GM19238 (cell line): ENCODE data around the gene PTX3.

ENCODE experiments used
- DNase-seq: peaks from one replicate; pipeline ENCODE4 v3.0.0; 2011; ENCODE audit warnings: low spot score; ENCODE audit not compliant: insufficient read length

The PTX3 gene

DNA sequence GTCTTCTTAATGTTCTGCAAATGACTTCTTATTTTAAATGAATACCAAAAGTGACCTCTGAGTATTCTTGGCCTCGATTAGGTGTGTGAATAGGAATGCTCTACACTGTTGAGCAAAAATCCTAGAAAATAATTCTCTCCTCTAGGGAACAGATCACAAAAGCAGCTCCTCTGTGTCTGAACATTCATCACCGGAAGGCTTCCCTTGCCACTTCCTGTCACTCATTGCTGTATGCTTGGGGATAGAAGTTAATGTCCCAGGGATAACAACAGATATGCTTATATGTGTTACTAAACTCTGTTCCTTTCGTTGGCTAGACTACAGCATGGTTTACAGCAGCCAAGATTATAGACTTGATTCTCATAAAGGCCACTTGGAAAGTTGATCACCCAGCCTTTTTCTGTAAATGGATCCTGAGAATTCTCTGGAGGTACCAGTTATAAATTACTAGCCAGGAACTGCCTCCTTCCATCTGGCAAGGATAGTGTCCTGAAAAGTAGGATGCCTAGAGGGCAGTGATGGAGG is 16.0 kb upstream of the PTX3 start:
- no peak for DNase-seq

DNA sequence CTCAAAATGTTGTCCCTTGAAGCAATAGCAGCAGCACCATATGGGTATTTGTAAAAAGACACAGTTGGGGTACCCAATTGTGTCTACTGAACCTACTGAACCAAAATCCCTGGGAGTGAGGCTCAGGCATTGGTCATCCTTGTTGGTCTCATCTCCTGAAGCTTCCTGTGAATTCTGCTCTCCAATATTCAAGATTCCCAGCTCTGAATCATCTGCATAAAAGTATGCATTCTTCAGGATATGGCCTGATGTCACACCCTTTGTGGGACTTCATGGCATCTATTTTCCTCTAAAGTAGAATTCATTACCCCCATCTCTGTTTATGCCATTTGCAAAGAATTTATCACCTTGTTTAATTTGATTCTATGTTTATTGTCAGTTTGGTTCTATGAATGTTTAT is 13.3 kb upstream of the PTX3 start:
- DNase-seq: no peak

DNA sequence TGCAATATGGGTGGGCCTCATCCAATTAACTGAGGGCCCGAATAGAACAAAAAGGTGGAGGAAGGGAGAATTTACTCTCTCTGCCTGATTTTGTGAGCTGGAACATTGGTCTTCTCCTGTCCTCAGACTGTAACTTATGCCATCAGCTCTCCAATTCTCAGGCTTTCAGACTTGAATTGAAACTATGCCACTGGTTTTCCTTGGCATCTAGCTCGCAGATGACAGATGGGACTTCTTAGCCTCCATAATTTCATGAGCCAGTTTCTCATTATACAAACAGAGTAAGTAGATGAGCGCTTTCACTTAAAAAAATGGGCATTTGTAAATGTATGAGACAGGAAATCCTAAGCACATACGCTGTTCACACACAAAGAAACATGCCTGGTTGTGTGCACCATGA is 8.7 kb upstream of the PTX3 start:
- no peak for DNase-seq

DNA sequence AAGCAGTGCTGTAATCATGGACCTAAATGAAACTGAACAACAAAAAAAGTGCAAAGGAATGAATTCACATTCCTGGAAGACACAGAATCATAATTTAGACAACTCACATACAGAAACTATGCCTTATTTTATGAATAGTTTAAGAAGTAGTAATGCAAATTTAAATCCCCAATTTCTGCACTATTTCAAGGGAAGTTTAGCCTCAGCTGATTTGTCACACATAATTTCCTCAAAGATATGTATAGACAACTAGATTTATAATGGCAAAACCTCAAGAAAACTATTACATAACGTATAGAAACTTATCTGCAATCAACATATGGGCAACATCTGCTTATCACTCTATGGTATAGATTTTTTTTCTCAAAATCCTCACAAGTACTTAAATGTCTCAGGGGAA is 7.8 kb upstream of the PTX3 start:
- DNase-seq: no peak

DNA sequence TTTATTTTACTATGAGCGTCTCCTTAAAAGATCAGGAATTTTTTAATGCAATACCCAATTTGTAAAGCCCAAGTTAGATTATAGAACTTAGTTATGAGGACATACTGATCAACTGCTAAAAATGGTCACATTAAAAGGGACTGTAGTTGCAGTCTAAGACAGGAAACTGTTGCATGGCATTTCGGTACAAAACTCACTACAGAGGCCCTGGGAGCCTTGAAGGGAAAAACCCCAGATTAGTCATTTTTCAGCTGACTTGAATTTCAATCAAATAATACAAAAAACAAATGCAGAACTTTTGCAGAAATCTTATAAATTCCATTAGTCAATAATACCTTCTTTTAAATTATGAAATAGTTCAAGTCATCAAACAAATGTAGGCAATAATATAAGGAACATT is 6.9 kb upstream of the PTX3 start:
- no peak for DNase-seq

- DNase-seq: no peak
These were observed 1.6 kb downstream of the PTX3 start for GRCh38 chr3:157438194-157438730.

- no peak for DNase-seq
These were observed 4.5 kb downstream of the PTX3 start for GRCh38 chr3:157441102-157441624.

GRCh38 chr3:157442729-157443128 is 6.1 kb downstream of the PTX3 start:
- no peak for DNase-seq

DNA sequence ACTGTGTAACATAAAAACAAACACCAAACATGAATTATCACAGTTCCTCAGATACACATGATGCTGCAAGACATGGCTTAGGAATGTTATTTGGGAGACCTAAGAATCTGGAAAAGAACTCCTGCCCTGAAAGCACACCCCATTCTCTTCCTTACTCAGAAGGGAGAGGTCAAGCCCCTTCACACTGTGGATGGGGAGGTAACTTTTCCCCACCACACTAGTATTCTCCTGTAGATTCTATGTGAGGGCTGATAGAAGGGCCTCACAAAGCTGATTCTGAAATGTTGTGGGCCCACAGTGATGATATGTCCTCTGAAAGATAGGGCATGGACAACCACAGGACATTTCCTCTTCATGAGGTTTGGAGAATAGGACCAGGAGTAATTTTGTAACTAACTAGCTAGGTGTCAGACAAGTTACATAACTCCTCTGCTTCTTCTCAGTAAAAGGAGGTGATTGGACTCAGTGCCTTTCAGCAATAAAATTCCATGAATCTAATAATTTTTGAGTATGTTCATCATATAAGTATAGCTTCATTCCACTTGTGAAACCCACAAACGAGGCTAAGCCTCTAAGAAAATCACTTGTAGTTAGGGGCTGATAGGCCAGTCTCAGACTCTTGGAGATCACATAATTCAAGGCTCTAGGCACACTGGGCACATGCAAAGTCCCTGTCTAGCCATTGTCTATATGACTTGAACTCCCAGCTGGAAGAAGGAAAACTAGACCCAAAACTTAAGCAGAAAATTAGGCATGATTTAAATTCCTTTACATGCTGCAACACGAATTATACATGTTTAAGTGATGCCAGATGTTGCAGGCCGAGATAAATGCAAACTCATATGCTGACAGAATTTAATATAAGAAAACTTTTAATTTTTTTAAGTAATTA is 7.5 kb downstream of the PTX3 start:
- no peak for DNase-seq

- no peak for DNase-seq
These were observed 8.1 kb downstream of the PTX3 start for GRCh38 chr3:157444797-157445184.

DNA sequence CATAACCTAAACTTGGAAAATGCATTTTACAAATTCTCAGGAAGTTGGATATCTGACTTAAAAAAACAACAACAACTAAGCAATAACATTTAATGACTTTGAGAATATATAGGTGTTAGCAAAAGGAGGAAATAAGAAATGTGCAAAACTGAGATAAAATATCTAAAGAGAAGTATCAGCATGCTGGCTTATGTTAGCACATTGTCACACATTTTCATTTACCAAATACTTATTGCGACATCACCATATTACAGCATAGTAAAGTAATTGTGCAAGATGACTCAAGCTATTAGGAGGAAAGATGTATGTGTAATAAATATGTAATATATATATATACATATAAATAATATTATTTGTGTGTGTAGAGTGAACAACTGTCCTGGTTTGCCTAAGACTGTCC is 9.2 kb downstream of the PTX3 start:
- DNase-seq: no peak

GRCh38 chr3:157447026-157447694 is 10.5 kb downstream of the PTX3 start:
- no peak for DNase-seq

GRCh38 chr3:157452097-157452496 is 15.4 kb downstream of the PTX3 start:
- no peak for DNase-seq

DNA sequence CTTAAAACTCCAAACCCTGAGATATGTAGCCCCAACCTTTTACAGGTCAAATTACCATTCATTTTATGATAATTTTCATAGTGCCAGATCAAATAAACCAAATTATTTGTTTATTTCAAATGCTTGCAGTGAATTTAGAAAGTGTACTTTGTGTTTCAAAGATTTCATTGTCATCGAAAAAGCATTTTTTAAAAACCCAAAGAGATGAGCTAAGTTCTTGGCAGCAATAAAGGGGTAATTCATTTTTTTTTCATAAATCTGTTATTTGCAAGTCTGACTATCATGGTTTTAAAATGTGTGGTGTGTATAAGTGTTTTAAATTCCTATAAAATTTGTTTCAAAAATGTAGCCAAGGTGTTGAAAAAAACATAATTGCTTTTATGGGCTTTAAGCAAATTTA is 17.2 kb downstream of the PTX3 start:
- no peak for DNase-seq

DNA sequence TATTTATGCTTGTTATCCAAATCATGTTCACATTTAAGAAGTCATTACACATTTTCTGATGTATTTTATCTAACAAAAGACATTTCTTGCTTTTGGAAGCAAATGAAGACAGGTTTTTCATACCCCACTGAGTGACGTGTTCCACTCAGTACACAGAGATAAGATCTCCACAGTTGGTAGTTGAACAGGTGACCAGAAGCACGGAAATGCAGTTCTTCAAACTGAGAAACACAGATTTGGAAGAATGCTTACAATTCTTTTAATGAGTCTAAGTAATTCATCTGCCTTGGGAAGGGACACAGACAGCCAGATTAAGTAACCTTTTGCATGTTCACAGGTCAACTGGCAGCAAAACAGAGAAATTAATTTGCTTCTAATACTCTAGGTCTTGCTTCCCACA is 23.1 kb downstream of the PTX3 start:
- no peak for DNase-seq

DNA sequence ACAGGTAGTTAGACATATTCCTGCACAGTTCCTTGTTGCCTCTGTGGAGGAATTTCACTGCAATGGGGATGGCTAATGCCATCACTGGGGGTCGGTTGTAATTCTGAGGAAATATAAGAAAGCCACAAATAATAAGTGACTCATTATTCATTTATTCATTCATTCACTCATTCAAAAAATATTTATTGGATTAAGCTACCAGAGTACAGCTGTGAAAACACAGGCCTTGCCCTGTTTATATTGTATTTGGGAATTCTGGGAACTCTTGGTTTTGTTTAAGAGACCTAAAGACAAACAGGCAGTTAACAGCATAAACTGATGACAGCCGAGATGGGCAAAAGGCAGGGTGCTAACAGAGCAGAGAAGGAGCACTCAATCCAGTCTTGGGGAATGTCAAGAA is 23.6 kb downstream of the PTX3 start:
- DNase-seq: no peak

GRCh38 chr3:157463816-157464215 is 27.2 kb downstream of the PTX3 start:
- DNase-seq: no peak

- DNase-seq: no peak
These were observed 27.7 kb downstream of the PTX3 start for GRCh38 chr3:157464321-157464720.

GRCh38 chr3:157465741-157466140 is 29.1 kb downstream of the PTX3 start:
- no peak for DNase-seq

GRCh38 chr3:157467200-157467599 is 30.6 kb downstream of the PTX3 start:
- DNase-seq: no peak

DNA sequence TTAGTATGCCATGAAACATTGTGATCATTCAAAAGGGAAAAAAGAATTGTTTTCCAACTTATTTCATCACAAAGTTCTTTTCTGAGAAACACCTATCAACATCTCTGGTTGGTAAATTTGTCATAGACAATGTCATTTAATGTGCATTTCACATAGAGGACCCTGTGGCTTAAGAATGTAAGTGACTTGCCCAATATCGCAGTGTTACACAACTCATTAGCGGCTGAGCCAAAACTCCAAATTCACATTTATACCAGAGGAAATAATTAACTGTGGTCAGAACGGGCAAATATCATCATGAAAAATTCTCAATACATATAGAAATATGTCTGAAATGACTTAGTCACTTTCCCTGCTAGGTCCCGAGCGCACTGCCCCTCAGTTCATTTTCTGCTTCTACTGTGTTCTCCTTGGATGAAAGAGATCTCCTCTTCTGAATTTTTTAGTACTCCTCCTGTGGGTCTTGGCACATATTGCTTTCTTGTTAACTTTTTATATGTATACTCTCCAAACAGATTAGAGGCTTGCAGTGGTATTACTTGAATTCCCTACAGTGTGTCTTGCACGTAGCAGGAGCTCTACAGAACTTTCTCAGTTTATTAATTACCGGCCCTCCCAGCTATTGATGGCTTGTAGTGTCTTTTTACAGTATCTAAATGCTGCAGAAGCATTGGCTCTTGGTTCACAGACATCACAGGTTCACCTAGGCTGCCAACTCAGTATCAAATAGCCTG is 33.1 kb downstream of the PTX3 start:
- DNase-seq: no peak

GRCh38 chr3:157471064-157471463 is 34.4 kb downstream of the PTX3 start:
- no peak for DNase-seq
